GM21737 (cell line): ENCODE data around the gene CA11.

Experiments
- ATAC-seq: cut with Tn5 transposase; IDR thresholded peaks from one replicate; pipeline ENCODE4 v1.9.1; 2021; ENCODE audit warnings: mild to moderate bottlenecking, moderate library complexity; ENCODE audit not compliant: unreplicated experiment

CA11 gene

GRCh38 chr19:48630296-48631063, 15.5 kb downstream of the CA11 start:
- ATAC-seq = no peak

DNA sequence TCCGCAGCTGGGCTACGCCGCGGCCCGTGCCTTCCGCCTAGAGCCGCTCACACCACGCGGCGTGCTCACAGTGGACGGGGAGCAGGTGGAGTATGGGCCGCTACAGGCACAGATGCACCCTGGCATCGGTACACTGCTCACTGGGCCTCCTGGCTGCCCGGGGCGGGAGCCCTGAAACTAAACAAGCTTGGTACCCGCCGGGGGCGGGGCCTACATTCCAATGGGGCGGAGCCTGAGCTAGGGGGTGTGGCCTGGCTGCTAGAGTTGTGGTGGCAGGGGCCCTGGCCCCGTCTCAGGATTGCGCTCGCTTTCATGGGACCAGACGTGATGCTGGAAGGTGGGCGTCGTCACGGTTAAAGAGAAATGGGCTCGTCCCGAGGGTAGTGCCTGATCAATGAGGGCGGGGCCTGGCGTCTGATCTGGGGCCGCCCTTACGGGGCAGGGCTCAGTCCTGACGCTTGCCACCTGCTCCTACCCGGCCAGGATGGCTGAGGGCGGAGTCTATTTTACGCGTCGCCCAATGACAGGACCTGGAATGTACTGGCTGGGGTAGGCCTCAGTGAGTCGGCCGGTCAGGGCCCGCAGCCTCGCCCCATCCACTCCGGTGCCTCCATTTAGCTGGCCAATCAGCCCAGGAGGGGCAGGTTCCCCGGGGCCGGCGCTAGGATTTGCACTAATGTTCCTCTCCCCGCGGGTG, 16.2 kb downstream of the CA11 start:
- no peak for ATAC-seq

DNA sequence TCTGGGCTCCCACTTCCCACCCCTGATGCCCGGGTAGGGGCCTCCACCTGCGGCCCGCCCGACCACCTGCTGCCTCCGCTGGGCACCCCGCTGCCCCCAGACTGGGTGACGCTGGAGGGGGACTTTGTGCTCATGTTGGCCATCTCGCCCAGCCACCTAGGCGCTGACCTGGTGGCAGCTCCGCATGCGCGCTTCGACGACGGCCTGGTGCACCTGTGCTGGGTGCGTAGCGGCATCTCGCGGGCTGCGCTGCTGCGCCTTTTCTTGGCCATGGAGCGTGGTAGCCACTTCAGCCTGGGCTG, 16.7 kb downstream of the CA11 start:
- ATAC-seq = no peak

DNA sequence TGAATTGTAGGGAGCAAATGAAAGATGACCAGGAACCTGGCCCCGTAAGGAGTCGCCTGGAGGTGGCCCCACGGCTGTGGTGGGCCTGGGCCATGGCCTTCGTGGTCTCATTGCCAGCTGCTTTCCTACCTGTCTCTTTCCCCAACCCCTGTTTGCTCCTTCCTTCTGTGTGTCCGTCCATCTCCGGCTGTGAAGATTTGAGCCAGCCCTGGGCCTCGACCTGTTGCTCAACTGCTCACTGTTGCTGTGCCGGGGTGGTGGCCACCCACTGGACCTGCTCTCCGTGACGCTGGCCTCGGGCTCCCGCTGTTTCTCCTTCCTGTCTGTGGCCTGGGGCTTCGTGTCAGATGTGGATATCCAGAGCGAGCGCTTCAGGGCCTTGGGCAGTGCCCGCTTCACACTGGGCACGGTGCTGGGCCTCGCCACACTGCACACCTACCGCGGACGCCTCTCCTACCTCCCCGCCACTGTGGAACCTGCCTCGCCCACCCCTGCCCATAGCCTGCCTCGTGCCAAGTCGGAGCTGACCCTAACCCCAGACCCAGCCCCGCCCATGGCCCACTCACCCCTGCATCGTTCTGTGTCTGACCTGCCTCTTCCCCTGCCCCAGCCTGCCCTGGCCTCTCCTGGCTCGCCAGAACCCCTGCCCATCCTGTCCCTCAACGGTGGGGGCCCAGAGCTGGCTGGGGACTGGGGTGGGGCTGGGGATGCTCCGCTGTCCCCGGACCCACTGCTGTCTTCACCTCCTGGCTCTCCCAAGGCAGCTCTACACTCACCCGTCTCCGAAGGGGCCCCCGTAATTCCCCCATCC, 17.3 kb downstream of the CA11 start:
- ATAC-seq = no peak

DNA sequence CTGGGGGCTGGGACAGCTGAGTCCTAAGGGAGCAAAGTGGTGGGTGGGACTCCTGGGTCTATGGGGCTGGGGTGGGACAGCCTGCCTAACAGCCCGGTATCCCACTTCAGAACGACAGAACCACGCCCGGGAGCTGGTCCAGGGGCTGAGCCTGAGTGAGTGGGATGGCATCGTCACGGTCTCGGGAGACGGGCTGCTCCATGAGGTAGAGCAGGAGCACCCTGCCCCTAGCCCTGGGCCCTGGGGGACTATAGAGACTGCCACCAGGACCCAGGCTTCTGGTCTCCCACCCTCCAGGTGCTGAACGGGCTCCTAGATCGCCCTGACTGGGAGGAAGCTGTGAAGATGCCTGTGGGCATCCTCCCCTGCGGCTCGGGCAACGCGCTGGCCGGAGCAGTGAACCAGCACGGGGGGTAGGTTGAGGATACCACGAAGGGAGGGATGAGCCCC, 18.1 kb downstream of the CA11 start:
- no peak for ATAC-seq

DNA sequence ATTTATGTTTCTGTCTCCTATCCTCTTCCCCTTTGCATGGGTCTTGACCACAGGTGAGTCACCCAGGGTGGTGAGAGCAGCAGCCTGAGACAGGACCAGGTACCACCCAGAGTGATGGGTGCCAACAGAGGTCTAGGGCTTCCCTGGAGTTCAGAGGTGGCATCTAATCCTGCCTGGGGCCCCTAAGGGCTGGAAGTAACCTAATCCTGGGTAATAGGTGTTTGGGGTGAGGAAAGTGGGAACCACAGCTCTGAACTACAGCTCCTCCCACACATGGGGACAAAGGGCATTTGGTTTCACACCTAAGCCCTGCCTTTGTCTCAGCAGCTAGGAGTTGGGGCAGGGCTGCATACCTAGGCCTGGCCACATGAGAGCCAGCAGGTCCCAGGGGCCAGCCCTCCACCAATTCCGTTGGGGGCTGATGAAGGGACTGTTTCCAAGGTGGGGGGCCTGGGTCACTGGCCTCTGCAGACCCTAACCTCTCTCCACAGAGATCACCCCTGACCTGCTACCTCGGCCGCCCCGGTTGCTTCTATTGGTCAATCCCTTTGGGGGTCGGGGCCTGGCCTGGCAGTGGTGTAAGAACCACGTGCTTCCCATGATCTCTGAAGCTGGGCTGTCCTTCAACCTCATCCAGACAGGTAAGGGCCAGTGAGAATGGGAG, 18.7 kb downstream of the CA11 start:
- ATAC-seq = no peak

GRCh38 chr19:48625891-48626327, 20.1 kb downstream of the CA11 start:
- ATAC-seq = no peak

GRCh38 chr19:48624791-48625723, 20.9 kb downstream of the CA11 start:
- ATAC-seq = no peak

GRCh38 chr19:48624067-48624594, 21.9 kb downstream of the CA11 start:
- ATAC-seq = peak; percentile 61

GRCh38 chr19:48623556-48624066, 22.4 kb downstream of the CA11 start:
- no peak for ATAC-seq

- ATAC-seq = no peak
Observed at GRCh38 chr19:48619692-48620585, 26.0 kb downstream of the CA11 start.

DNA sequence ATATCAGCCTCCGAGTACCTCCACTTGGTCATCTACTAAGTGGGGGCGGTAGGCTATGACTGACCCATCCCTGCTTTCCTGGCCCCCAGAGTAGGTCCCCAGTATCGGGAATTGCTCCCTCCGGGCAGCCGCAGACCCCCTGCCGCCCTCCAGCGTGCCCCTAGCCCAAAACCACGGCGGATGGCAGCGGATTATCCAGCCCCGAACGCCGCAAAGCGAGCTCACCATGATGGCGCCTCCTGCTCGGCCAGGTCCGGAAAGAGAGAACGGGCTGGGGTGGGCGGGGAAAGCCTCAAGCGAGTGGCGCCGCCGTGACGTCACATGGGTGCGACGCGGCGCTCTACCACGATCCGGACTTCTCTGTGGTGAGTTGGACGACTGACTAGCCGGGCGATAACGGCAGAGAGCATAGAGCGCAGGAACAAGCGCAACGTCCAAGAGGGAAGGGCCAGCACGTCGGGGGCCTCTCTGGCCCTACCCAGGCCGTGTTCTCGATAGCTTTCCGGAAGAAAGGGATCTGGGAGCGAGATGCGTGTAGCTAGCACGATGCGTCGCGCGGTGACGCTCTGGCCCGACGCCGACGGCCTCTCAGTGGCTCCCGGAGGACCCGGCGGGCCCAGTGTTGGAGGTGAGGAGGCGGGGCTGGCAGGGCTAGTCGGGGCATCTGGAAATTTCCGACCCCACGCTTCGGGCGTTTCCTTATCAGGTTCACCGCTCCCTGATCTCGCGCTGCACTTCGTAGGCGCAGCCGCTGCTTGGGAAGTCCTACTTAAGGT, 26.9 kb downstream of the CA11 start, which contains the start of the genes RPL18 and SPHK2:
TSS of gene RPL18 (minus strand) at position 263 of the 776 bp plus-strand sequence. CDS start at position 228, 35 bp downstream.
TSS of gene SPHK2 (plus strand) at position 591 of the 776 bp plus-strand sequence. CDS start 1,009 bp downstream, outside the sequence.
- peak; percentile 74 for ATAC-seq

DNA sequence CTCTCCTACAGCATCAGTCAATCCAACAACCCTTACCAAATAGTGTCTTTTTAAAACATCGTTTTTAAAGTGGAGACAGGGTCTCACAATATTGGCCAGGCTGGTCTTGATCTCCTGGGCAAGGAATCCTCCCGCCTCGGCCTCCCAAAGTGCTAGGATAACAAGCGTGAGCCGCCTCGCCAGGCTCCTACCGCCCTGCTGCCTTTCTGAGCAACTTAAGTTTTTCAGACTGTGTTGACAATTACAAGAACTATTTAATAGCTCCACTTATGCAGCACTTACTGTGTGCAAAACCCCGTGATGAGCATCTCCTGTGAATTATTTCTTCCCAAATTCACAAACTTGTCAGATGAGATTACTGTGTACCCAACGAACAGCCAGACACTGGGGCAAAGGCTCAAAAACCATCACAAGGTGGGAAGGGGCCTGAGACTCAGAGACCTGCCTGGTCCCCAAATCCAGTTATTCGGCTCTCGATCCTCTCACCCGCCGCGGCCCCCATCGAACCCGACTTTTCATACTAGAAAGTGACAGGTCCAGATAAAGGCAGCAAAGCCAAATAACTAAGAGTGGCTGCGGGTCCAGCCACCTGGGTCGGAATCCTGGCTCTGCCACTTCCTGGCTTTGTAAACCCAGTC, 27.6 kb downstream of the CA11 start:
- ATAC-seq = no peak

DNA sequence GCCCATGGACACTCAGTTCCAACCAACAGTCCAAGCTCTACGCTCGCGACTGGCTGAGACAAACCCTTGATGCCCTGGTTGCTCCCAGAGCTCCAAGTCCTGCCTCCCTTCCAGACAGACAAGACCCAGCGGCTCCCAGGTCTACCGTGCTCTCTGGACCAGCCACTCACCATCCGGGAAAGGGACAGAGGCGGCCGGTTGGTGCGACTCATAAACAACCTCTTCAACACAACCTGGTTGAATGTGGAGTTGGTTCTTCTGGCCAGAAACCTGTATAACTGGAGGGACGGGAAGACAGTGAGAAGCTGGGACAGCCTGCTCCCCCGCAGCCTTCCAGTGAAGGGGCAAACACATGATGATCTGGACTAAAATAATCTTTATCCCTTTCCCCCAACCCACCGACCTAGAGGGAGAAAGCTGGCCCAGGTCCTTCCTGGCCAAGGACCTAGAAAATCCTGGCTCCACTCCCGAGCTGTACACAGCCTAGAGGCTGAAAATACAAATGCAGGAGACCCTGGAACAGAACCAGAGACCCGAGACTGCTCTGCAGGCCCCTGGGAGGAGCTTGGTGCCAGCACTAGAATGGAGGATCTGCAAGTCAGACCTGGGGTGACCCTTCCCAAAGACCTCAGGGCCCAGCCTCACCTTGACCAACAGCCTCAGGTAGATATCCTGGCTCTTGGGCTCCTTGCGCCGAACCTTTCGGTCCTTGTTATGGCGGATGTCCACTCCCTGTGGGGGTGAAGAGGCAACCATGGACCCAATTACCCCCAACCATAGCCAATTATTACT, 28.6 kb downstream of the CA11 start:
- ATAC-seq = no peak

DNA sequence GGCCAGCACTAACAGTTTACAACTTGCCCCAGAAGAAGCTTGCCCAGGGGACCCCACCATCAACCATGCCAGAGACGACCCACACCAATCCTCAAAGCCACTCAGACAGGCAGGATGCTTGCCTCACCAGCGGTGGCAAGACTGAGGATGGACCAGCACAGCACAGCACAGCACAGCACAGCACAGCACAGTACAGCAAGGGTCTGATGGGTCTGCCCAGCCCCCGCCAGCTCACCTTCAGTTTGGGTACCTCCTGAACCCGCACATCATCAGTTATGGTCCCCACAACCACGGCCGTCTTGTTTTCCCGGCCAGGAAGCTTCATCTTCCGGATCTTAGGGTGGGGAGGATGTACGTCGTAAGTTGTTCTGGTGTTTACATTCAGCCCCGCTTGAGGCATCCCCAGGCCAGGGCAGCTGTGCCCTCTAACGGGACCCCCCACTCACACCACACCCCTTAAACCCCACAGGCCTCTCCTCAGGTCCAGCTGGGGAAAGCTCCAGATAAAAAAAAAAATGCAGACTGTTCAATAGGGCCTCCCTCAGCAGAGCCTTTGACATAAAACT, 29.4 kb downstream of the CA11 start:
- ATAC-seq = no peak

DNA sequence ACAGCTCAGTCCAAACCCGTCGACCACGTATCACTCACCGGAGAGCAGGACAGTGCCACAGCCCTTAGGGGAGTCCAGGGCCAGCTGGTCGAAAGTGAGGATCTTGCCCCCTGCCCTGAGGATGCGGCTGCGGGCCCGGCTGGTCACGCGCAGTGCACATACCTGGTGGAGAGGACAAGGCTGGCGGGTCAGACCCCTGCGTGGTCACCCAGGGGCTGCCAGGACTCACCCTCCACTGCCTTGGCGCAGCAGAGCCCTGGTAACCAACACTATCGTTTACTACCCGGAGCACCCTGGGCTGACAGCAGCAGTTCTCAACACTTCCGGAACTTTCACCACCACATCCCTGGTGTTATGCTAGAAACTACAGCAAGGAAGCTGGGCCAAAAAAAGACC, 29.9 kb downstream of the CA11 start:
- no peak for ATAC-seq
